SK-N-SH (cell line): ENCODE data around the gene ETF1. TPM values are rescaled to one million over a fixed set of nuclear protein-coding genes. Genes with fewer than 3 reads are reported as not detected.

ENCODE experiments used
- CTCF ChIA-PET: fragments of 300-600, 350-600 bp; formaldehyde crosslinking; extraction: SDS; loops from one replicate; lab custom pipeline; 2021; lab: Yijun Ruan, JAX
- POLR2A ChIA-PET: fragments of 350-600 bp; sonication (Branson Sonifier 250); formaldehyde crosslinking; extraction: SDS; loops from one replicate; lab custom pipeline; 2020; ENCODE audit warnings: antibody characterized with exemption, inconsistent platforms; lab: Yijun Ruan, JAX
- DNase-seq: peaks from one replicate; pipeline ENCODE4 v3.0.0; 2012
- H2AFZ ChIP-seq: fragments of 200-600 bp; sonication (generic); 2 replicates; pipeline ENCODE4 v1.8.1; 2016; ENCODE audit warnings: antibody characterized with exemption, mild to moderate bottlenecking, low read depth
- H3F3A ChIP-seq: fragments of 200-600 bp; sonication (generic); replicated peaks from 2 replicates; pipeline ENCODE3; 2016; ENCODE audit warnings: antibody characterized with exemption, mild to moderate bottlenecking; ENCODE audit not compliant: insufficient read depth
- H3K27ac ChIP-seq, 2 experiments: fragments of 200-500 bp in 1 of 2; fragments of 200-600 bp in 1 of 2; sonication (Bioruptor generic) in 1 of 2; sonication (generic), shearing (Covaris generic) in 1 of 2; 2 replicates each; pipeline versions ENCODE4 v1.5.1 to v1.6.1; 2014 to 2016; ENCODE audit warnings: low read depth in 2 of 2, inconsistent platforms in 1 of 2, low read length in 1 of 2, mild to moderate bottlenecking in 1 of 2, mixed read lengths in 1 of 2
- H3K27me3 ChIP-seq: fragments of 200-600 bp; sonication (generic), shearing (Covaris generic); 2 replicates; pipeline ENCODE4 v1.6.1; 2016; ENCODE audit warnings: mixed run types; ENCODE audit not compliant: insufficient read depth
- H3K36me3 ChIP-seq, 2 experiments: fragments of 200-500 bp in 1 of 2; fragments of 200-600 bp in 1 of 2; sonication (Bioruptor generic) in 1 of 2; sonication (generic) in 1 of 2; replicated peaks in 1 of 2; 2 replicates each; pipeline versions ENCODE3 to v1.5.1; 2014 to 2016; ENCODE audit warnings: low read length in 1 of 2, mild to moderate bottlenecking in 1 of 2; ENCODE audit not compliant: insufficient read depth in 2 of 2, control insufficient read depth in 1 of 2
- H3K4me1 ChIP-seq, 2 experiments: fragments of 200-500 bp in 1 of 2; fragments of 200-600 bp in 1 of 2; sonication (Bioruptor generic) in 1 of 2; sonication (generic), shearing (Covaris generic) in 1 of 2; 2 replicates each; pipeline versions ENCODE4 v1.5.1 to v1.6.1; 2014 to 2016; ENCODE audit warnings: low read depth in 1 of 2, low read length in 1 of 2, mixed run types in 1 of 2; ENCODE audit not compliant: insufficient read depth in 2 of 2, control insufficient read depth in 1 of 2
- H3K4me2 ChIP-seq: fragments of 200-600 bp; sonication (generic), shearing (Covaris generic); 2 replicates; pipeline ENCODE4 v1.6.1; 2017; ENCODE audit warnings: mixed run types
- H3K4me3 ChIP-seq, 2 experiments: fragments of 200-500 bp in 1 of 2; fragments of 200-600 bp in 1 of 2; sonication (Bioruptor generic) in 1 of 2; sonication (generic), shearing (Covaris generic) in 1 of 2; 2 replicates each; pipeline versions ENCODE4 v1.5.1 to v1.8.1; 2014 to 2016; ENCODE audit warnings: low read depth in 2 of 2, inconsistent platforms in 1 of 2, low read length in 1 of 2, mild to moderate bottlenecking in 1 of 2, mixed read lengths in 1 of 2, moderate library complexity in 1 of 2
- H3K79me2 ChIP-seq: fragments of 200-600 bp; sonication (generic); 2 replicates; pipeline ENCODE4 v1.8.1; 2017; ENCODE audit warnings: mild to moderate bottlenecking; ENCODE audit not compliant: insufficient read depth
- H3K9ac ChIP-seq: fragments of 200-600 bp; sonication (generic); 2 replicates; pipeline ENCODE4 v1.6.1; 2017; ENCODE audit warnings: mixed run types
- H3K9me2 ChIP-seq: fragments of 200-600 bp; sonication (generic); 2 replicates; pipeline ENCODE4 v1.6.1; 2017; ENCODE audit warnings: mixed run types
- H3K9me3 ChIP-seq: fragments of 200-600 bp; sonication (generic); 2 replicates; pipeline ENCODE4 v1.6.1; 2017; ENCODE audit warnings: mixed run types, mild to moderate bottlenecking, moderate library complexity
- H4K20me1 ChIP-seq: fragments of 200-600 bp; sonication (generic); 2 replicates; pipeline ENCODE4 v1.6.1; 2017; ENCODE audit warnings: mild to moderate bottlenecking, mixed run types; ENCODE audit not compliant: insufficient read depth
- FOSL2 ChIP-seq: IDR thresholded peaks from 2 replicates; pipeline ENCODE4 v1.4.0; 2012; ENCODE audit warnings: low read depth, mild to moderate bottlenecking, moderate library complexity, borderline replicate concordance
- FOXJ3 ChIP-seq: sonication (generic); formaldehyde crosslinking; IDR thresholded peaks from 2 replicates; pipeline ENCODE4 v1.5.1; 2020; ENCODE audit warnings: mild to moderate bottlenecking, missing genetic modification reagents
- GATA2 ChIP-seq: sonication (generic); formaldehyde crosslinking; IDR thresholded peaks from 2 replicates; pipeline ENCODE4 v1.5.0; 2020; ENCODE audit warnings: mild to moderate bottlenecking, missing genetic modification reagents
- MEF2A ChIP-seq: IDR thresholded peaks from 2 replicates; pipeline ENCODE4 v1.4.0; 2012; ENCODE audit warnings: low read depth, borderline replicate concordance
- NFIC ChIP-seq: IDR thresholded peaks from 2 replicates; pipeline ENCODE4 v1.4.0; 2012; ENCODE audit warnings: borderline replicate concordance
- POLR2AphosphoS5 ChIP-seq: IDR thresholded peaks from 2 replicates; pipeline ENCODE4 v1.6.1; 2012; ENCODE audit warnings: low read depth, low read length
- RAD21 ChIP-seq: IDR thresholded peaks from 2 replicates; pipeline ENCODE4 v1.6.1; 2012; ENCODE audit warnings: mild to moderate bottlenecking, low read length
- RCOR1 ChIP-seq: fragments of 150-350 bp; IDR thresholded peaks from 2 replicates; pipeline ENCODE4 v1.6.1; 2017; ENCODE audit warnings: antibody characterized with exemption, low read length
- SMC3 ChIP-seq: IDR thresholded peaks from 2 replicates; pipeline ENCODE4 v1.6.1; 2012; ENCODE audit warnings: low read depth, low read length, improper control_type of control experiment
- TCF12 ChIP-seq: IDR thresholded peaks from 2 replicates; pipeline ENCODE4 v1.4.0; 2012
- WGBS: methylation state at CpG from one replicate; pipeline ENCODE4 v1.1.6; 2017; ENCODE audit warnings: low lambda C conversion rate; 5-methylcytosine and 5-hydroxymethylcytosine counted together
- polyA plus RNA-seq, 3 experiments: library from polyadenylated mRNA; depleted of rRNA; stranded (reverse); fragments of >200 nt; gene quantifications; 2 replicates each; pipeline ENCODE4 v1.2.3, GENCODE V29; 2012
- TF ChIP-seq, protein P1 (sequence below): IDR thresholded peaks from 2 replicates; pipeline ENCODE4 v1.6.1; 2012; ENCODE audit warnings: mild to moderate bottlenecking, low read depth, low read length, moderate library complexity
- TF ChIP-seq, protein P2 (sequence below): IDR thresholded peaks from 2 replicates; pipeline ENCODE4 v1.4.0; 2012; ENCODE audit warnings: low read depth
- TF ChIP-seq, protein P3 (sequence below): fragments of 150-350 bp; IDR thresholded peaks from 2 replicates; pipeline ENCODE4 v1.6.1; 2017; ENCODE audit warnings: antibody characterized with exemption, low read length, low read depth, borderline replicate concordance

Gene ETF1
- polyA plus RNA-seq, 1 of the 3 experiments (the other 2 are of a cell fraction), result 36.7 TPM

DNA sequence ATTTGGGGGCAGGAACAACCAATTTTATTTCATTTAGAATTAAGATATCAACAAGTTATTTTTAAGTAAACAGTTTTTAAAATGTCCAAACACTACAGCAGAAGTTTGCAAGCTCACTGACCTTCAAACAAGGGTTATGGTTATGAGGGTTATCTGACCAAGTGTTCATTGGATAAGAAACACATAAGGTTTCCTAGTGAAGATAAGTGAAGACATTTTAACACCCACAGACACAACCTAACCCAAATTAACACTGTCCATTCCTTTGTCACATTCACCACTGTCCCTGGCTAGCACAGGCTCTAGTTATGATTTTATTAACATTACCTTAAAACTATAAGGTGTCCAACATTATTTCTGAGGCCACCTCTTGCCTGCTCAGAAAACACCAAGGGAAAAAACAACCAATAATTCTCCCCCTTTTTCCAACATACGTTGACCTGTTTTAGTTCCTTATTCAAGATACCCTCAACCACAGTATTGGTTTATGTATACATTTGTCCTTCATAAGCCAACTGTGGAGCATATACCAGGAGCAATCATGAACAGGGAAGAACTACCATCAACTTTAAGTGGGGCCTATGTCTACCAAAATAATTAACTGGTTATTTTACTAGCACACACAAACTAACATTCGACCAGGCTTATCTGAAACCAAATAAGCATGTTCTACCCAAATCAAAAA is 4.0 kb downstream of the ETF1 start:
- Histone ChIP-seq H3K27me3 (no peaks in the 10 kb centered on the region), H4K20me1 (peaks cover 76% of the 10 kb centered on the region)

More for the DNA sequence above, 4.0 kb downstream of the ETF1 start:
- H3K4me3 ChIP-seq, result no peak overlapping the region
- POLR2A ChIA-PET, result no interaction called here
- no peak overlapping the region for H3K27ac ChIP-seq
- H3K79me2 ChIP-seq, result peaks cover 96% of the 10 kb centered on the region
- peaks cover 26 to 52% of the 10 kb centered on the region in 2 experiments for H3K36me3 ChIP-seq
- no peak overlapping the region for H2AFZ ChIP-seq
- TF ChIP-seq SMC3, result no peak
- TF ChIP-seq TCF12, result no peak
- TF ChIP-seq FOXJ3, result no peak
- no peak for TF ChIP-seq POLR2AphosphoS5
- TF ChIP-seq GATA2 (CRISPR knock-in tag), result no peak
- no peak for TF ChIP-seq NFIC
- no peak for TF ChIP-seq MEF2A
- TF ChIP-seq, protein P1, sequence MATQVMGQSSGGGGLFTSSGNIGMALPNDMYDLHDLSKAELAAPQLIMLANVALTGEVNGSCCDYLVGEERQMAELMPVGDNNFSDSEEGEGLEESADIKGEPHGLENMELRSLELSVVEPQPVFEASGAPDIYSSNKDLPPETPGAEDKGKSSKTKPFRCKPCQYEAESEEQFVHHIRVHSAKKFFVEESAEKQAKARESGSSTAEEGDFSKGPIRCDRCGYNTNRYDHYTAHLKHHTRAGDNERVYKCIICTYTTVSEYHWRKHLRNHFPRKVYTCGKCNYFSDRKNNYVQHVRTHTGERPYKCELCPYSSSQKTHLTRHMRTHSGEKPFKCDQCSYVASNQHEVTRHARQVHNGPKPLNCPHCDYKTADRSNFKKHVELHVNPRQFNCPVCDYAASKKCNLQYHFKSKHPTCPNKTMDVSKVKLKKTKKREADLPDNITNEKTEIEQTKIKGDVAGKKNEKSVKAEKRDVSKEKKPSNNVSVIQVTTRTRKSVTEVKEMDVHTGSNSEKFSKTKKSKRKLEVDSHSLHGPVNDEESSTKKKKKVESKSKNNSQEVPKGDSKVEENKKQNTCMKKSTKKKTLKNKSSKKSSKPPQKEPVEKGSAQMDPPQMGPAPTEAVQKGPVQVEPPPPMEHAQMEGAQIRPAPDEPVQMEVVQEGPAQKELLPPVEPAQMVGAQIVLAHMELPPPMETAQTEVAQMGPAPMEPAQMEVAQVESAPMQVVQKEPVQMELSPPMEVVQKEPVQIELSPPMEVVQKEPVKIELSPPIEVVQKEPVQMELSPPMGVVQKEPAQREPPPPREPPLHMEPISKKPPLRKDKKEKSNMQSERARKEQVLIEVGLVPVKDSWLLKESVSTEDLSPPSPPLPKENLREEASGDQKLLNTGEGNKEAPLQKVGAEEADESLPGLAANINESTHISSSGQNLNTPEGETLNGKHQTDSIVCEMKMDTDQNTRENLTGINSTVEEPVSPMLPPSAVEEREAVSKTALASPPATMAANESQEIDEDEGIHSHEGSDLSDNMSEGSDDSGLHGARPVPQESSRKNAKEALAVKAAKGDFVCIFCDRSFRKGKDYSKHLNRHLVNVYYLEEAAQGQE, result no peak
- TF ChIP-seq FOSL2, result no peak
- TF ChIP-seq, protein P2, sequence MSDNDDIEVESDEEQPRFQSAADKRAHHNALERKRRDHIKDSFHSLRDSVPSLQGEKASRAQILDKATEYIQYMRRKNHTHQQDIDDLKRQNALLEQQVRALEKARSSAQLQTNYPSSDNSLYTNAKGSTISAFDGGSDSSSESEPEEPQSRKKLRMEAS, result no peak
- no peak for TF ChIP-seq RAD21
- no peak for TF ChIP-seq RCOR1
- TF ChIP-seq, protein P3, sequence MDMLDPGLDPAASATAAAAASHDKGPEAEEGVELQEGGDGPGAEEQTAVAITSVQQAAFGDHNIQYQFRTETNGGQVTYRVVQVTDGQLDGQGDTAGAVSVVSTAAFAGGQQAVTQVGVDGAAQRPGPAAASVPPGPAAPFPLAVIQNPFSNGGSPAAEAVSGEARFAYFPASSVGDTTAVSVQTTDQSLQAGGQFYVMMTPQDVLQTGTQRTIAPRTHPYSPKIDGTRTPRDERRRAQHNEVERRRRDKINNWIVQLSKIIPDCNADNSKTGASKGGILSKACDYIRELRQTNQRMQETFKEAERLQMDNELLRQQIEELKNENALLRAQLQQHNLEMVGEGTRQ, result no peak
- WGBS, result 90% methylated on average over 2 of the region's 2 CpGs
- CTCF ChIA-PET, result interaction anchor here (0.6 to 1.1 kb wide), 2 partner anchors 10 to 541 kb away, joined by 3 to 4 read pairs; no protein-coding TSS in a partner anchor
- no peaks in the 10 kb centered on the region for H3F3A ChIP-seq
- no peak overlapping the region for H3K9ac ChIP-seq
- no peaks in the 10 kb centered on the region for H3K9me2 ChIP-seq
- no peak for DNase-seq
- no peaks in the 10 kb centered on the region for H3K9me3 ChIP-seq
- H3K4me2 ChIP-seq, result no peak overlapping the region
- H3K4me1 ChIP-seq, result peaks cover 11 to 12% of the 10 kb centered on the region in 2 experiments
